ENCODE results near the gene SOAT2. TPM values are rescaled to one million over a fixed set of nuclear protein-coding genes. Genes with fewer than 3 reads are reported as not detected.

The SOAT2 gene
- total RNA-seq, 1 donor from 2014 or later: not detected

- intact Hi-C loops (cut with micrococcal nuclease): no loop called here
- H3K36me3 Mint-ChIP-seq (ENCODE audit: low read depth): peaks cover 33% of the 10 kb centered on the region
- H3K4me3 Mint-ChIP-seq: no peak overlapping the region
- no peak overlapping the region for H3K27ac Mint-ChIP-seq
- no peaks in the 10 kb centered on the region for H3K27me3 Mint-ChIP-seq (ENCODE audit: insufficient read depth)
- DNase-seq (ENCODE audit: low spot score): no peak
- no peaks in the 10 kb centered on the region for H3K9me3 Mint-ChIP-seq
- H3K4me1 Mint-ChIP-seq (ENCODE audit: low read depth): peaks cover 7% of the 10 kb centered on the region
These were observed 34.3 kb upstream of the SOAT2 start for GRCh38 chr12:53068811-53069585.

GRCh38 chr12:53069621-53070410 lies 33.5 kb upstream of the SOAT2 start:
- Mint-ChIP-seq H3K36me3 (ENCODE audit: low read depth) (peaks cover 36% of the 10 kb centered on the region), H3K4me3 (no peak overlapping the region), H3K27me3 (ENCODE audit: insufficient read depth) (no peaks in the 10 kb centered on the region), H3K27ac (no peak overlapping the region), H3K9me3 (no peaks in the 10 kb centered on the region), H3K4me1 (ENCODE audit: low read depth) (peaks cover 12% of the 10 kb centered on the region)
- intact Hi-C loops (cut with micrococcal nuclease): no loop called here
- no peak for DNase-seq (ENCODE audit: low spot score)

GRCh38 chr12:53070877-53071492 lies 32.3 kb upstream of the SOAT2 start:
- Mint-ChIP-seq H3K4me3 (no peak overlapping the region), H3K9me3 (no peaks in the 10 kb centered on the region), H3K27me3 (ENCODE audit: insufficient read depth) (no peaks in the 10 kb centered on the region), H3K36me3 (ENCODE audit: low read depth) (peaks cover 45% of the 10 kb centered on the region), H3K4me1 (ENCODE audit: low read depth) (peaks cover 18% of the 10 kb centered on the region), H3K27ac (peak overlapping the region; percentile 43)
- intact Hi-C loops (cut with micrococcal nuclease): no loop called here
- no peak for DNase-seq (ENCODE audit: low spot score)

- H3K27ac Mint-ChIP-seq: no peak overlapping the region
- intact Hi-C loops (cut with micrococcal nuclease): no loop called here
- DNase-seq (ENCODE audit: low spot score): no peak
- no peak overlapping the region for H3K4me3 Mint-ChIP-seq
- H3K9me3 Mint-ChIP-seq: no peaks in the 10 kb centered on the region
- H3K4me1 Mint-ChIP-seq (ENCODE audit: low read depth): peaks cover 20% of the 10 kb centered on the region
- no peaks in the 10 kb centered on the region for H3K27me3 Mint-ChIP-seq (ENCODE audit: insufficient read depth)
- peaks cover 45% of the 10 kb centered on the region for H3K36me3 Mint-ChIP-seq (ENCODE audit: low read depth)
These were observed 31.4 kb upstream of the SOAT2 start for GRCh38 chr12:53071591-53072551.

GRCh38 chr12:53073881-53074280 lies 29.4 kb upstream of the SOAT2 start:
- Mint-ChIP-seq H3K9me3 (no peaks in the 10 kb centered on the region), H3K36me3 (ENCODE audit: low read depth) (peaks cover 47% of the 10 kb centered on the region), H3K4me1 (ENCODE audit: low read depth) (peaks cover 34% of the 10 kb centered on the region), H3K27ac (no peak overlapping the region), H3K4me3 (no peak overlapping the region), H3K27me3 (ENCODE audit: insufficient read depth) (no peaks in the 10 kb centered on the region)
- intact Hi-C loops (cut with micrococcal nuclease): no loop called here
- DNase-seq (ENCODE audit: low spot score): no peak

- H3K27ac Mint-ChIP-seq: no peak overlapping the region
These were observed 28.8 kb upstream of the SOAT2 start for GRCh38 chr12:53074283-53074998.

GRCh38 chr12:53074999-53075370 lies 28.3 kb upstream of the SOAT2 start:
- peaks cover 34% of the 10 kb centered on the region for H3K4me1 Mint-ChIP-seq (ENCODE audit: low read depth)
- intact Hi-C loops (cut with micrococcal nuclease): no loop called here
- no peak overlapping the region for H3K27ac Mint-ChIP-seq
- peaks cover 47% of the 10 kb centered on the region for H3K36me3 Mint-ChIP-seq (ENCODE audit: low read depth)
- H3K4me3 Mint-ChIP-seq: no peak overlapping the region
- H3K9me3 Mint-ChIP-seq: no peaks in the 10 kb centered on the region
- DNase-seq (ENCODE audit: low spot score): no peak
- H3K27me3 Mint-ChIP-seq (ENCODE audit: insufficient read depth): no peaks in the 10 kb centered on the region

More at GRCh38 chr12:53074283-53074998, 28.8 kb upstream of the SOAT2 start:
- DNase-seq (ENCODE audit: low spot score): no peak
- H3K27me3 Mint-ChIP-seq (ENCODE audit: insufficient read depth): no peaks in the 10 kb centered on the region
- H3K36me3 Mint-ChIP-seq (ENCODE audit: low read depth): peaks cover 47% of the 10 kb centered on the region
- H3K4me1 Mint-ChIP-seq (ENCODE audit: low read depth): peaks cover 34% of the 10 kb centered on the region
- H3K9me3 Mint-ChIP-seq: no peaks in the 10 kb centered on the region
- intact Hi-C loops (cut with micrococcal nuclease): no loop called here
- no peak overlapping the region for H3K4me3 Mint-ChIP-seq

GRCh38 chr12:53076461-53076860 lies 26.8 kb upstream of the SOAT2 start:
- H3K36me3 Mint-ChIP-seq (ENCODE audit: low read depth): peaks cover 43% of the 10 kb centered on the region
- peaks cover 43% of the 10 kb centered on the region for H3K4me1 Mint-ChIP-seq (ENCODE audit: low read depth)
- H3K9me3 Mint-ChIP-seq: no peaks in the 10 kb centered on the region
- intact Hi-C loops (cut with micrococcal nuclease): no loop called here
- H3K27ac Mint-ChIP-seq: no peak overlapping the region
- H3K27me3 Mint-ChIP-seq (ENCODE audit: insufficient read depth): no peaks in the 10 kb centered on the region
- no peak for DNase-seq (ENCODE audit: low spot score)
- no peak overlapping the region for H3K4me3 Mint-ChIP-seq

- no peak for DNase-seq (ENCODE audit: low spot score)
- intact Hi-C loops (cut with micrococcal nuclease): no loop called here
- peaks cover 43% of the 10 kb centered on the region for H3K4me1 Mint-ChIP-seq (ENCODE audit: low read depth)
- no peaks in the 10 kb centered on the region for H3K9me3 Mint-ChIP-seq
- peak overlapping the region; percentile 93 for H3K4me3 Mint-ChIP-seq
- no peaks in the 10 kb centered on the region for H3K27me3 Mint-ChIP-seq (ENCODE audit: insufficient read depth)
- peaks cover 39% of the 10 kb centered on the region for H3K36me3 Mint-ChIP-seq (ENCODE audit: low read depth)
- H3K27ac Mint-ChIP-seq: no peak overlapping the region
These were observed 26.3 kb upstream of the SOAT2 start for GRCh38 chr12:53077030-53077429.

- DNase-seq (ENCODE audit: low spot score): no peak
- H3K4me3 Mint-ChIP-seq: peak overlapping the region; percentile 93
- H3K36me3 Mint-ChIP-seq (ENCODE audit: low read depth): peaks cover 35% of the 10 kb centered on the region
- no peaks in the 10 kb centered on the region for H3K9me3 Mint-ChIP-seq
- H3K4me1 Mint-ChIP-seq (ENCODE audit: low read depth): peaks cover 43% of the 10 kb centered on the region
- intact Hi-C loops (cut with micrococcal nuclease): loop anchor here (1.0 kb wide), 7 partner anchors 21 to 302 kb away; partner anchors contain the start of genes AAAS, CSAD, EIF4B and ESPL1
- no peaks in the 10 kb centered on the region for H3K27me3 Mint-ChIP-seq (ENCODE audit: insufficient read depth)
- peak overlapping the region; percentile 92 for H3K27ac Mint-ChIP-seq
These were observed 24.7 kb upstream of the SOAT2 start for GRCh38 chr12:53078425-53079225.

All from activated T-helper 1 cell treated with anti-CD3 and anti-CD28 coated beads, Interleukin-12 subunit alpha, Interleukin-12 subunit beta, Interleukin-2, Interleukin-4 antibody, amounts not matched to agents 30 ng/mL and 10 ng/mL and 1 ng/mL, durations not matched to agents 14 hours and 24 hours and 36 hours (primary cell).